ENCODE results near the gene DSE. TPM values are rescaled to one million over a fixed set of nuclear protein-coding genes. Genes with fewer than 3 reads are reported as not detected.
A peak's percentile ranks its signal among the peaks of the same experiment; 100 is the strongest.

The DSE gene
- total RNA-seq, 4 donors from 2014 or later = 3.8 to 16.7 (median 9.2) TPM

- Histone ChIP-seq H3K9me3 (no peaks in the 10 kb centered on the region), H3K4me1 (peaks cover 0 to 23% (median 8%) of the 10 kb centered on the region in 4 donors), H3K36me3 (no peaks in the 10 kb centered on the region), H3K27ac (peak overlapping the region; percentile 89 to 94 (median 91)), H3K27me3 (peaks cover 63% of the 10 kb centered on the region), H3K4me3 (peak overlapping the region; percentile 49 to 82 (median 64))
- intact Hi-C loops (cut with DNase I; ENCODE audit: low total_unique reads) = no loop called here
- TF ChIP-seq POLR2A (IDR thresholded peaks at IDR 0.05) = no peak
- in situ Hi-C loops (cut with MboI; ENCODE audit: low pct_ligation_motif_present in 1 of 4, low pct_unique_long_range_greater_than_20kb in 1 of 4, low sequenced_read_pairs in 3 of 4) = no loop called here
- 37 to 48% methylated on average over 8 of the region's 8 CpGs for WGBS, 2 donors (ENCODE audit: low coverage in 1 of 2)
- DNase-seq = no peak
Measured at GRCh38 chr6:116371918-116372209, 1.1 kb downstream of the DSE start.

- Histone ChIP-seq H3K27me3 (peaks cover 74% of the 10 kb centered on the region), H3K4me3 (no peak overlapping the region), H3K36me3 (no peaks in the 10 kb centered on the region), H3K9me3 (no peaks in the 10 kb centered on the region), H3K27ac (no peak overlapping the region), H3K4me1 (peaks cover 0 to 23% (median 8%) of the 10 kb centered on the region in 4 donors)
- TF ChIP-seq EP300 (IDR thresholded peaks at IDR 0.05; ENCODE audit: low read depth) (no peak), CTCF (IDR thresholded peaks at IDR 0.05) (no peak), POLR2AphosphoS5 (IDR thresholded peaks at IDR 0.05) (no peak), POLR2A (IDR thresholded peaks at IDR 0.05) (no peak)
- intact Hi-C loops (cut with DNase I; ENCODE audit: low total_unique reads) (no loop called here), in situ Hi-C loops (cut with MboI; ENCODE audit: low pct_ligation_motif_present in 1 of 4, low pct_unique_long_range_greater_than_20kb in 1 of 4, low sequenced_read_pairs in 3 of 4) (no loop called here)
- no peak for DNase-seq
- 84 to 88% methylated on average over 5 to 6 of the region's 6 CpGs for WGBS, 2 donors (ENCODE audit: low coverage in 1 of 2)
Measured at GRCh38 chr6:116373300-116373699, 2.6 kb downstream of the DSE start.

- Histone ChIP-seq H3K27me3 (peaks cover 74% of the 10 kb centered on the region), H3K27ac (no peak overlapping the region), H3K4me1 (peaks cover 0 to 26% (median 8%) of the 10 kb centered on the region in 4 donors), H3K36me3 (no peaks in the 10 kb centered on the region), H3K9me3 (no peaks in the 10 kb centered on the region), H3K4me3 (no peak overlapping the region)
- no peak for DNase-seq
- TF ChIP-seq EP300 (IDR thresholded peaks at IDR 0.05; ENCODE audit: low read depth) (no peak), POLR2AphosphoS5 (IDR thresholded peaks at IDR 0.05) (no peak), CTCF (IDR thresholded peaks at IDR 0.05) (no peak), POLR2A (IDR thresholded peaks at IDR 0.05) (no peak)
- in situ Hi-C loops (cut with MboI; ENCODE audit: low pct_ligation_motif_present in 1 of 4, low pct_unique_long_range_greater_than_20kb in 1 of 4, low sequenced_read_pairs in 3 of 4) (no loop called here), intact Hi-C loops (cut with DNase I; ENCODE audit: low total_unique reads) (no loop called here)
- WGBS, 2 donors (ENCODE audit: low coverage in 1 of 2) = 45 to 81% methylated on average over 1 of the region's 1 CpG
Measured at GRCh38 chr6:116373940-116374339, 3.2 kb downstream of the DSE start.

GRCh38 chr6:116374586-116374985 is 3.8 kb downstream of the DSE start:
- in situ Hi-C loops (cut with MboI; ENCODE audit: low pct_ligation_motif_present in 1 of 4, low pct_unique_long_range_greater_than_20kb in 1 of 4, low sequenced_read_pairs in 3 of 4) = no loop called here
- Histone ChIP-seq H3K27me3 (peaks cover 69% of the 10 kb centered on the region), H3K4me1 (peaks cover 0 to 27% (median 10%) of the 10 kb centered on the region in 4 donors), H3K4me3 (no peak overlapping the region), H3K36me3 (no peaks in the 10 kb centered on the region), H3K9me3 (no peaks in the 10 kb centered on the region), H3K27ac (no peak overlapping the region)
- intact Hi-C loops (cut with DNase I; ENCODE audit: low total_unique reads) = no loop called here
- WGBS, 2 donors (ENCODE audit: low coverage in 1 of 2) = 87 to 89% methylated on average over 4 to 5 of the region's 5 CpGs
- no peak for DNase-seq
- no peak for TF ChIP-seq POLR2AphosphoS5 (IDR thresholded peaks at IDR 0.05)
- no peak for TF ChIP-seq POLR2A (IDR thresholded peaks at IDR 0.05)
- no peak for TF ChIP-seq EP300 (IDR thresholded peaks at IDR 0.05; ENCODE audit: low read depth)
- TF ChIP-seq CTCF (IDR thresholded peaks at IDR 0.05) = no peak

GRCh38 chr6:116375262-116375661 is 4.5 kb downstream of the DSE start:
- no peaks in the 10 kb centered on the region for H3K36me3 ChIP-seq
- WGBS, 2 donors (ENCODE audit: low coverage in 1 of 2) = 89 to 92% methylated on average over 2 of the region's 2 CpGs
- no peak overlapping the region for H3K4me3 ChIP-seq
- H3K9me3 ChIP-seq = no peaks in the 10 kb centered on the region
- intact Hi-C loops (cut with DNase I; ENCODE audit: low total_unique reads) (no loop called here), in situ Hi-C loops (cut with MboI; ENCODE audit: low pct_ligation_motif_present in 1 of 4, low pct_unique_long_range_greater_than_20kb in 1 of 4, low sequenced_read_pairs in 3 of 4) (no loop called here)
- H3K27me3 ChIP-seq = peaks cover 62% of the 10 kb centered on the region
- TF ChIP-seq EP300 (IDR thresholded peaks at IDR 0.05; ENCODE audit: low read depth) (no peak), POLR2AphosphoS5 (IDR thresholded peaks at IDR 0.05) (no peak), CTCF (IDR thresholded peaks at IDR 0.05) (no peak), POLR2A (IDR thresholded peaks at IDR 0.05) (no peak)
- H3K27ac ChIP-seq = no peak overlapping the region
- no peak for DNase-seq
- H3K4me1 ChIP-seq = peaks cover 0 to 27% (median 16%) of the 10 kb centered on the region in 4 donors
